ENCODE measurements around the gene FIGN. TPM values are rescaled to one million over a fixed set of nuclear protein-coding genes. Genes with fewer than 3 reads are reported as not detected.

Gene FIGN
- total RNA-seq, 4 donors from 2014 or later: 12.3 to 17.7 (median 14.2) TPM

DNA sequence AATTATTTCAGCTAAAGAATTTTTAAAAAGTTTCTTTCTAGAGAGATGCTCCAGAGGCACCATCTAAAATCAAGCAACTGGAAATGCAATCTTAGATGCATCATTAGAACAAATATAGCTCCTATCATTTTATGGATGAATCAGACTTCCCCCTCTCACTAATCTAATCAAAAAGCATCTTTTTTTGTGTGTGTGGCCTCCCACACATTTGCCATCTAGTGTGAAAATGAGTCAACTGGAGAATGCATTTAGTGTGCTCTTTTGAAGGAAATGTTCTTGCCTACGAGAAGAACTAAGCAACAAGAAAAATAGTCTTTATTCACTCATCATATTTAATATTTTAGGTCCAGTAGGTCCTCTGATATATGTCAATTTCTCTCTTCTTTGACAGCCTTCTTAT is 39.5 kb upstream of the FIGN start:
- WGBS, 2 donors: 24 to 35% methylated on average over 1 of the region's 1 CpG
- Histone ChIP-seq H3K36me3 (no peaks in the 10 kb centered on the region), H3K9me3 (no peaks in the 10 kb centered on the region), H3K27ac (peak overlapping the region in 1 of 4 donors; percentile 39), H3K4me3 (no peak overlapping the region), H3K4me1 (no peaks in the 10 kb centered on the region), H3K27me3 (no peaks in the 10 kb centered on the region)
- TF ChIP-seq POLR2A (IDR thresholded peaks at IDR 0.05) (no peak), EP300 (IDR thresholded peaks at IDR 0.05) (no peak)
- TF ChIP-seq, protein P1, sequence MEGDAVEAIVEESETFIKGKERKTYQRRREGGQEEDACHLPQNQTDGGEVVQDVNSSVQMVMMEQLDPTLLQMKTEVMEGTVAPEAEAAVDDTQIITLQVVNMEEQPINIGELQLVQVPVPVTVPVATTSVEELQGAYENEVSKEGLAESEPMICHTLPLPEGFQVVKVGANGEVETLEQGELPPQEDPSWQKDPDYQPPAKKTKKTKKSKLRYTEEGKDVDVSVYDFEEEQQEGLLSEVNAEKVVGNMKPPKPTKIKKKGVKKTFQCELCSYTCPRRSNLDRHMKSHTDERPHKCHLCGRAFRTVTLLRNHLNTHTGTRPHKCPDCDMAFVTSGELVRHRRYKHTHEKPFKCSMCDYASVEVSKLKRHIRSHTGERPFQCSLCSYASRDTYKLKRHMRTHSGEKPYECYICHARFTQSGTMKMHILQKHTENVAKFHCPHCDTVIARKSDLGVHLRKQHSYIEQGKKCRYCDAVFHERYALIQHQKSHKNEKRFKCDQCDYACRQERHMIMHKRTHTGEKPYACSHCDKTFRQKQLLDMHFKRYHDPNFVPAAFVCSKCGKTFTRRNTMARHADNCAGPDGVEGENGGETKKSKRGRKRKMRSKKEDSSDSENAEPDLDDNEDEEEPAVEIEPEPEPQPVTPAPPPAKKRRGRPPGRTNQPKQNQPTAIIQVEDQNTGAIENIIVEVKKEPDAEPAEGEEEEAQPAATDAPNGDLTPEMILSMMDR (IDR thresholded peaks at IDR 0.05): no peak
- no peak for DNase-seq (ENCODE audit: low spot score in 2 of 2)

DNA sequence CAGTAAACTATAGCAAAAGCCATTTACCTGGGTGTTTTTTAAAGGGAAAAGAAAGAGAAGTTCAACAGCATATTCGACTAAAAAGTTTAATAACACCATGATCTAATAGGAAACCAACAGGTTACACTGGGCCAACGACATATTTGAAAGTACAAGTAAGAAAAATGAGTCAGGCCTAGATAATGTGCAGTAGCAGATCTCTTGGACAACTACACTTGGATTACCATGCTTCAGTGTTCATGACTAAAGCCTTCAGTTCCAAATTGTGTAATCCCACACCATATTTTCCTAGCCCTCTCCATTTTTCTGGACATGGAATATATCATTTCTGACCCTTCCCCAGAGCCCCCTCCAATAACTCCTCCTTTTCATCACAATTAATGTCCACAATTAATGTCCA is 39.1 kb upstream of the FIGN start:
- no peaks in the 10 kb centered on the region for H3K36me3 ChIP-seq
- 80 to 81% methylated on average over 2 of the region's 2 CpGs for WGBS, 2 donors
- H3K27me3 ChIP-seq: no peaks in the 10 kb centered on the region
- H3K4me1 ChIP-seq: no peaks in the 10 kb centered on the region
- no peak overlapping the region for H3K4me3 ChIP-seq
- TF ChIP-seq, protein P1 (IDR thresholded peaks at IDR 0.05): no peak
- TF ChIP-seq EP300 (IDR thresholded peaks at IDR 0.05) (no peak), POLR2A (IDR thresholded peaks at IDR 0.05) (no peak)
- H3K9me3 ChIP-seq: no peaks in the 10 kb centered on the region
- peak overlapping the region in 1 of 4 donors; percentile 39 for H3K27ac ChIP-seq
- DNase-seq (ENCODE audit: low spot score in 2 of 2): no peak

DNA sequence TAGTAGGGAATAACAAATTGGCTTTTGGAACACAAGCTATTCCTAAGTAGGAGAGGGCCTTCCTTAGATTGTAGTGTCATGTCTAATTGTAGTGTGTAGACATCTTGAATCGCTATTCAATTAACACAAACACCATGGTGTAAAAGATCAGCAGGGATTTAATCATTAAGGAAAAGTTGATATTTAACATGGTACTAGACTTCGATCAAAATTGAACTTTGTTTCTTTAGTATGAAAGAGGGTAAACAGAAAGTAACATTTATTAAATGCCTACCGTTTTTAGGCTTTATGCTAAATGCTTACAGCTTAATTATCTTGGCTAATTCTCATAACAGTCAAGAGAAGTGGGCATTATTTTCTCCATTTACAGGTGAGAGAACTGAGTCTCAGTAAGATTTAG is 37.5 kb upstream of the FIGN start:
- TF ChIP-seq EP300 (IDR thresholded peaks at IDR 0.05) (no peak), POLR2A (IDR thresholded peaks at IDR 0.05) (no peak)
- TF ChIP-seq, protein P1 (IDR thresholded peaks at IDR 0.05): no peak
- 88 to 90% methylated on average over 3 of the region's 3 CpGs for WGBS, 2 donors
- DNase-seq (ENCODE audit: low spot score in 2 of 2): no peak

DNA sequence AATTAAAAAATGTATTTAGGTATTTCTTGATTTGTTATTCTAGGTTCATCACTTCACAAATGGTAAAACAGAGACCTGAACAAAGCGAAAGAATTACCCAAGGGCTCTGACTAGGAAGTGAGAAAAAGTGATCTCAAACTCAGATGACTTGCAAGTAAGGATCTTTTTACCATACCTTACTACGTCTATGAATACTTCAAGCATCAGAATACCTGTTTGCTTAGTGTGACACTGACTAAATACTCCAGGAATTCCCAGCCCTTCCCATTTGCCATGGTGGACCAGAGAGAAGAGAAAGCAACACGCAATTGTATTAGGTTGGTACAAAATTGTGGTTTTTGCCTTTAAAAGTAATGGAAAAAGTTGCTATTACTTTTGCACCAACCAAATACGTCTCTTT is 35.8 kb upstream of the FIGN start:
- Histone ChIP-seq H3K27ac (no peak overlapping the region), H3K9me3 (no peaks in the 10 kb centered on the region), H3K4me3 (no peak overlapping the region), H3K36me3 (no peaks in the 10 kb centered on the region), H3K27me3 (no peaks in the 10 kb centered on the region), H3K4me1 (no peaks in the 10 kb centered on the region)
- TF ChIP-seq, protein P1 (IDR thresholded peaks at IDR 0.05): no peak
- TF ChIP-seq POLR2A (IDR thresholded peaks at IDR 0.05): no peak
- TF ChIP-seq EP300 (IDR thresholded peaks at IDR 0.05): no peak
- no peak for DNase-seq (ENCODE audit: low spot score in 2 of 2)
- WGBS, 2 donors: 91 to 94% methylated on average over 4 of the region's 4 CpGs

More for the DNA sequence above, 37.5 kb upstream of the FIGN start:
- H3K27me3 ChIP-seq: no peaks in the 10 kb centered on the region
- H3K4me3 ChIP-seq: no peak overlapping the region
- no peaks in the 10 kb centered on the region for H3K36me3 ChIP-seq
- H3K27ac ChIP-seq: no peak overlapping the region
- no peaks in the 10 kb centered on the region for H3K9me3 ChIP-seq
- no peaks in the 10 kb centered on the region for H3K4me1 ChIP-seq

DNA sequence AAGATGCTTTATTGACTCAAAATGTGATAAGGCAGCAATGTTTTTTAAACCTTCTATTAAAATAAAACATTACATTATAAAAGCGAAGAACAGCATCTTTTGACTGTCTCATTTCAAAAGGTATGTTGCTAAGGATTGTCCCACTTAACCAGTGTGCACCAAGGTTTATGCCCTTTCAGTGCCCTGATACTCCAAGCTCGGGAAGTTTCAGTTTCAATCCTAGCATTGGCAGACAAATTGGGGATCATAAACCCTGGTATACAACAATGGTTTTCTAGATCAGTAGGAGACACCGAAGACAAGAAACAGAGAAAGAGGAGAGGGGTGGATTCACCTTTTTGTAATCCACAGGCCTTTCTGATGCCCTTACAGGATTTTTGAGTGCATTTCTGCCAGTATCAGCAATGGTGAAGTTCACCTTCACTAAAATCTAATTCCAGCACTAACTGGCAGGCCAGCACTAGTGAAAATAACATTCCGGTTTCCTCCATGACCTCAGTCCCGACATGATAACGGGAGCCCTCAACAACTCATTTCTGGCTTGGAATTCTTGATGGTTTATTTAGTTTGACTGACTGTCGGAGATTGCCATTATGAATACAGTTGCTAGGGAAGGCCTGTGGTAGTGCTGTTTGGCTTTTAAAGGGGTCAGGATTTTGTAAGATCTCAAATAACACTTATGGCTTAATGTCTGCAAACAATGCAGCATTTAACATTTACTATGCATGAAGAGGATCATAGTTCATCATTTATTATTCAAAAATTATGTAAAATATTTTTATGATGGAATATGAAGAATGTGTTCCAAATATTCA is 33.3 kb upstream of the FIGN start:
- no peaks in the 10 kb centered on the region for H3K4me1 ChIP-seq

More for the DNA sequence above, 33.3 kb upstream of the FIGN start:
- H3K27ac ChIP-seq: no peak overlapping the region
- no peaks in the 10 kb centered on the region for H3K9me3 ChIP-seq
- no peak for DNase-seq (ENCODE audit: low spot score in 2 of 2)
- H3K4me3 ChIP-seq: no peak overlapping the region
- no peaks in the 10 kb centered on the region for H3K36me3 ChIP-seq
- TF ChIP-seq, protein P1 (IDR thresholded peaks at IDR 0.05): no peak
- TF ChIP-seq EP300 (IDR thresholded peaks at IDR 0.05): no peak
- TF ChIP-seq POLR2A (IDR thresholded peaks at IDR 0.05): no peak
- WGBS, 2 donors: 61 to 70% methylated on average over 7 of the region's 7 CpGs
- H3K27me3 ChIP-seq: no peaks in the 10 kb centered on the region
